Trophoblast cell (in vitro differentiated cells and primary cell): ENCODE data around the gene ANKS1B.

Experiments
- DNase-seq, 2 donors: peaks; one replicate each; pipeline ENCODE4 v3.0.0-alpha.2; 2016
- H2AFZ ChIP-seq: 2 replicates; pipeline ENCODE4 v1.6.1; 2013; ENCODE audit warnings: low read length, moderate library complexity, mild to moderate bottlenecking; ENCODE audit not compliant: insufficient read depth, poor library complexity
- H2AK5ac ChIP-seq: 2 replicates; pipeline ENCODE4 v1.6.1; 2013; ENCODE audit warnings: mild to moderate bottlenecking, low read length
- H2BK120ac ChIP-seq: 2 replicates; pipeline ENCODE4 v1.6.1; 2013; ENCODE audit warnings: low read length, mild to moderate bottlenecking, moderate library complexity; ENCODE audit not compliant: insufficient read depth, poor library complexity
- H2BK12ac ChIP-seq: 2 replicates; pipeline ENCODE4 v1.6.1; 2013; ENCODE audit warnings: mild to moderate bottlenecking, low read length, moderate library complexity
- H2BK5ac ChIP-seq: 2 replicates; pipeline ENCODE4 v1.6.1; 2013; ENCODE audit warnings: low read length, low read depth, moderate library complexity, mild to moderate bottlenecking; ENCODE audit not compliant: poor library complexity
- H3K14ac ChIP-seq: 2 replicates; pipeline ENCODE4 v1.6.1; 2013; ENCODE audit warnings: mild to moderate bottlenecking, low read length
- H3K18ac ChIP-seq: 2 replicates; pipeline ENCODE4 v1.6.1; 2013; ENCODE audit warnings: mild to moderate bottlenecking, low read length
- H3K23ac ChIP-seq: 2 replicates; pipeline ENCODE4 v1.6.1; 2013; ENCODE audit warnings: low read length
- H3K27ac ChIP-seq: 2 replicates; pipeline ENCODE4 v1.5.1; 2013; ENCODE audit warnings: low read depth, mild to moderate bottlenecking, inconsistent platforms, low read length, moderate library complexity
- H3K27me3 ChIP-seq: 2 replicates; pipeline ENCODE4 v1.6.1; 2013; ENCODE audit warnings: inconsistent platforms, mild to moderate bottlenecking, low read length, moderate library complexity; ENCODE audit not compliant: insufficient read depth
- H3K36me3 ChIP-seq, 2 experiments: 1 replicate in 1 of 2; 2 replicates in 1 of 2; pipeline ENCODE4 v1.6.1; 2013; ENCODE audit warnings: low read length in 2 of 2, mild to moderate bottlenecking in 2 of 2, moderate library complexity in 1 of 2; ENCODE audit not compliant: insufficient read depth in 2 of 2, control insufficient read depth in 1 of 2
- H3K4ac ChIP-seq: 2 replicates; pipeline ENCODE4 v1.6.1; 2013; ENCODE audit warnings: low read depth, mild to moderate bottlenecking, low read length, moderate library complexity
- H3K4me1 ChIP-seq, 2 experiments: 1 replicate in 1 of 2; 2 replicates in 1 of 2; pipeline ENCODE4 v1.6.1; 2013; ENCODE audit warnings: low read length in 2 of 2, mild to moderate bottlenecking in 2 of 2, moderate library complexity in 1 of 2; ENCODE audit not compliant: insufficient read depth in 2 of 2, control insufficient read depth in 1 of 2
- H3K4me2 ChIP-seq: 2 replicates; pipeline ENCODE4 v1.6.1; 2013; ENCODE audit warnings: inconsistent platforms, mild to moderate bottlenecking, low read length, moderate library complexity
- H3K4me3 ChIP-seq: 2 replicates; pipeline ENCODE4 v1.5.1; 2013; ENCODE audit warnings: mild to moderate bottlenecking, low read depth, low read length, inconsistent platforms
- H3K79me1 ChIP-seq: one replicate; pipeline ENCODE4 v1.6.1; 2013; ENCODE audit warnings: low read length
- H3K79me2 ChIP-seq: 2 replicates; pipeline ENCODE4 v1.6.1; 2013; ENCODE audit warnings: low read length, mild to moderate bottlenecking; ENCODE audit not compliant: control insufficient read depth, insufficient read depth, poor library complexity
- H3K9ac ChIP-seq: 2 replicates; pipeline ENCODE4 v1.6.1; 2013; ENCODE audit warnings: mild to moderate bottlenecking, low read length
- H3K9me3 ChIP-seq: 2 replicates; pipeline ENCODE4 v1.6.1; 2013; ENCODE audit warnings: low read depth, mild to moderate bottlenecking, control low read depth, inconsistent platforms, low read length; ENCODE audit not compliant: insufficient read depth
- H4K12ac ChIP-seq: 2 replicates; pipeline ENCODE4 v1.6.1; 2013; ENCODE audit warnings: low read depth, mild to moderate bottlenecking, low read length, moderate library complexity
- H4K8ac ChIP-seq: 2 replicates; pipeline ENCODE4 v1.6.1; 2013; ENCODE audit warnings: low read depth, mild to moderate bottlenecking, low read length, moderate library complexity
- H4K91ac ChIP-seq: one replicate; pipeline ENCODE4 v1.6.1; 2013; ENCODE audit warnings: low read depth, mild to moderate bottlenecking, low read length, moderate library complexity
- WGBS: extraction: QIAGEN DNeasy Blood & Tissue Kit; methylation state at CpG from one replicate; pipeline ENCODE4 v1.1.7; 2013; ENCODE audit warnings: missing lambda C conversion rate; ENCODE audit not compliant: insufficient read length, insufficient coverage; ENCODE audit errors: extremely low coverage; 5-methylcytosine and 5-hydroxymethylcytosine counted together

ANKS1B gene

DNA sequence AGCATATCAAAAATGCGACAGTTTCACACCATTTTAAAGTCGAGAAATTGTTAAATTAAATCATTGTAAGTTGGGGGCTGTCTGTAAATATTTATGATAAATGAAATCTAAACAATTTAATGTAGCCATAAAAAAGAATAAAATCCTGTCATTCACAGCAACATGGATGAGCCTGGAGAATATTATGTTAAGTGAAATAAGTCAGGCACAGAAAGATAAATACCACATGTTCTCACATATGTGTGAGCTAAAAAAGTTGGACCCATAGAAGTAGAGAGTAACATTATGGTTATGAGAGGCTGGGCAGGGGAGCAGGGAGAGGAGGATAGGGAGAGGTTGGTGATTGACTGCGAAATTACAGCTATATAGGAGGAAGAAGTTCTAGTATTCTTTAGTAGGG, 201.3 kb downstream of the ANKS1B start:
- H3K9me3 ChIP-seq: peaks cover 2% of the 10 kb centered on the region
- no peaks in the 10 kb centered on the region for H3K27me3 ChIP-seq
- H3K79me1 ChIP-seq: no peaks in the 10 kb centered on the region
- no peaks in the 10 kb centered on the region for H3K4me1 ChIP-seq
- H3K27ac ChIP-seq: no peak overlapping the region
- H3K4me2 ChIP-seq: no peak overlapping the region
- H2BK5ac ChIP-seq: no peak overlapping the region
- H3K18ac ChIP-seq: no peak overlapping the region
- no peaks in the 10 kb centered on the region for H3K79me2 ChIP-seq
- H4K12ac ChIP-seq: no peak overlapping the region
- H3K36me3 ChIP-seq: no peaks in the 10 kb centered on the region
- no peak overlapping the region for H3K4me3 ChIP-seq
- no CpG with 5 or more reads among the region's 3 CpGs for WGBS
- no peak overlapping the region for H3K9ac ChIP-seq
- no peak overlapping the region for H3K4ac ChIP-seq
- no peak for DNase-seq
- no peak overlapping the region for H2AK5ac ChIP-seq
- H3K14ac ChIP-seq: no peak overlapping the region
- no peak overlapping the region for H4K8ac ChIP-seq
- H2AFZ ChIP-seq: no peak overlapping the region
- no peak overlapping the region for H2BK120ac ChIP-seq
- no peak overlapping the region for H2BK12ac ChIP-seq
- no peak overlapping the region for H4K91ac ChIP-seq
- no peak overlapping the region for H3K23ac ChIP-seq

DNA sequence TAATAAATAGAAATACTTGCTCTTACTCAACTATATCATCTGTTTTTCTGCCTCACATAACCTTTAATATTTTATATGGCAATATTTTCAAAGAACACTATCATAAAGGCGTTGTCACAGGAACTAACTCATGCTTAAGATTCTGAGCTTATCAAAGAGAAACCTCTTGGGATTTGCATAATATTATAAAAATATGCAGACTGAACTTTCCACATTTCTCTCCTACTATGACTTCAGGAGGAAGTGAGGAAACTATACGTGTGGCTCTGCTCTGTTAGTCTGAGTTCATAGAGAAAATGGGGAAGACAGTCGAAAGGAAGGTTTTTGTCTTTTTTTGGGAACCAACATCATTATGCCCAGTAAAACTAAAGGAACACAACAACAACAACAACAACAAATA, 212.5 kb downstream of the ANKS1B start:
- DNase-seq: peak; percentile 18 to 73
- Histone ChIP-seq H3K4me1 (no peaks in the 10 kb centered on the region), H3K36me3 (no peaks in the 10 kb centered on the region), H3K4me3 (no peak overlapping the region), H3K18ac (no peak overlapping the region), H3K79me2 (no peaks in the 10 kb centered on the region), H2BK120ac (no peak overlapping the region), H2AK5ac (no peak overlapping the region), H3K27me3 (no peaks in the 10 kb centered on the region), H3K9me3 (no peaks in the 10 kb centered on the region), H2BK12ac (no peak overlapping the region), H3K4ac (no peak overlapping the region), H3K27ac (no peak overlapping the region), H3K79me1 (no peaks in the 10 kb centered on the region), H4K8ac (no peak overlapping the region), H3K14ac (no peak overlapping the region), H4K91ac (no peak overlapping the region), H2AFZ (no peak overlapping the region), H3K23ac (no peak overlapping the region), H3K4me2 (no peak overlapping the region), H4K12ac (no peak overlapping the region), H3K9ac (no peak overlapping the region), H2BK5ac (no peak overlapping the region)
- no CpG with 5 or more reads among the region's 3 CpGs for WGBS

DNA sequence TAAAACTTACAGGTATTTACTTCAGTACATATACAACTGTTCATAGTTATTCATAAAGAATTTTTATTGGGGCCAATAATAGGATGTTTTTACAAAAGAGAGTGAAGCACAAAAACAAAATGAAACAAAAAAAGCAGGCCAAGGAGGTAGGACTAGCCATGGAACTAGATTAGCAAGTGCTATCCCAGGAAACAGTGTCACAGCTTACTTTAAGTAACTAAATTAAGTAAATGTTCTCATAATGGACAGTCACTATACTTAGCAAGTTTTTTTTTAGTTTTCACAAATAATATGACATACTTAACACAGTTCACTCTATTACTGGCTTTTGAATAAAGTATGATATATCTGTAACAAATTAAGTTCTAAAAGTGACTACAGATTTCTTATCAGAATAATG, 213.1 kb downstream of the ANKS1B start:
- Histone ChIP-seq H2BK12ac (no peak overlapping the region), H3K36me3 (no peaks in the 10 kb centered on the region), H3K4me3 (no peak overlapping the region)

DNA sequence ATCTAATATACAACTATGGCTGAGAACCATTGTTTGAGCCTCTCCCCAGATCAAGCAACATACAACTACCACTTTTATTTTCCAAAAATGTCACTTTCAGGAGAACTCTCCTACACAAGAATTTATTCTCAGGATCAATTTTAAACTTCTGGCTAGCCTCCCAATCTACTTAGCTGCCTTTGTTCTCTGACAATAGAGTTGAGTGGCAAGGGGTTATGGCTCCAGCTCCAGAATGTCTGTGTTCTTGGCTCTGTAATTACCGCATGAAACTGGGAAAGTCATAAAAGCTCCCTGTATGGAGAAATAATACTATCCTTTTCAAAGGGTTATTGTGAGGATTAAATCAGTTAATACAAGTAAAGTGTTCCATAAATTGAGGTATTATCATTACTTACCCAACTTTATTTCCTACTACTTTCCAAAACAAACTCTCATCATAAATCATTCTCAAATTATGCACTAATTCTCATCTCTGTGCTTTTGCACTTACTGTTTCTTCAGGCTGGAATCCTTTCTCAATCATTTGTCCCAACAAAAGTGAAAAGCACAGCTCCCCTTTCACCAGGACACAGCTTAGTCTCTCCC, 215.2 kb downstream of the ANKS1B start:
- no peak overlapping the region for H2AK5ac ChIP-seq
- H3K4ac ChIP-seq: no peak overlapping the region
- DNase-seq: no peak
- H3K23ac ChIP-seq: no peak overlapping the region
- no CpG with 5 or more reads among the region's 1 CpG for WGBS
- H3K9me3 ChIP-seq: no peaks in the 10 kb centered on the region
- H3K36me3 ChIP-seq: no peaks in the 10 kb centered on the region
- H4K12ac ChIP-seq: no peak overlapping the region
- H3K4me1 ChIP-seq: no peaks in the 10 kb centered on the region
- H3K18ac ChIP-seq: no peak overlapping the region
- H4K8ac ChIP-seq: no peak overlapping the region
- no peak overlapping the region for H3K27ac ChIP-seq
- H2AFZ ChIP-seq: no peak overlapping the region
- H2BK5ac ChIP-seq: no peak overlapping the region
- no peak overlapping the region for H3K14ac ChIP-seq
- H3K27me3 ChIP-seq: no peaks in the 10 kb centered on the region
- H3K4me3 ChIP-seq: no peak overlapping the region
- H3K79me1 ChIP-seq: no peaks in the 10 kb centered on the region
- no peak overlapping the region for H3K4me2 ChIP-seq
- H3K79me2 ChIP-seq: no peaks in the 10 kb centered on the region
- no peak overlapping the region for H2BK12ac ChIP-seq
- H3K9ac ChIP-seq: no peak overlapping the region
- H4K91ac ChIP-seq: no peak overlapping the region
- no peak overlapping the region for H2BK120ac ChIP-seq

More for the DNA sequence above, 213.1 kb downstream of the ANKS1B start:
- H2AK5ac ChIP-seq: no peak overlapping the region
- no peak overlapping the region for H2BK120ac ChIP-seq
- no peak overlapping the region for H3K4ac ChIP-seq
- H3K4me2 ChIP-seq: no peak overlapping the region
- H3K79me2 ChIP-seq: no peaks in the 10 kb centered on the region
- no peak for DNase-seq
- no peak overlapping the region for H3K14ac ChIP-seq
- H3K4me1 ChIP-seq: no peaks in the 10 kb centered on the region
- H4K91ac ChIP-seq: no peak overlapping the region
- no peak overlapping the region for H4K8ac ChIP-seq
- H3K9me3 ChIP-seq: no peaks in the 10 kb centered on the region
- H3K27me3 ChIP-seq: no peaks in the 10 kb centered on the region
- no peak overlapping the region for H3K27ac ChIP-seq
- no peak overlapping the region for H3K23ac ChIP-seq
- no peak overlapping the region for H4K12ac ChIP-seq
- H3K79me1 ChIP-seq: no peaks in the 10 kb centered on the region
- no peak overlapping the region for H2BK5ac ChIP-seq
- no peak overlapping the region for H3K9ac ChIP-seq
- no peak overlapping the region for H2AFZ ChIP-seq
- no peak overlapping the region for H3K18ac ChIP-seq
